H1 (cell line): Measurements from ENCODE around the gene ZNF679. TPM values are rescaled to one million over a fixed set of nuclear protein-coding genes. Genes with fewer than 3 reads are reported as not detected.
"Not testable (repeated sequence)": the region's sequence is repeated elsewhere in the genome, so short reads cannot be mapped to it uniquely, and the experiment has no call there.

Experiments used
- CTCF ChIA-PET: fragments of 300-600 bp; sonication (Branson Sonifier 250); formaldehyde crosslinking; loops from one replicate; lab custom pipeline; 2021; ENCODE audit not compliant: partially characterized antibody; lab: Charles Lee
- POLR2A ChIA-PET: fragments of 300-600 bp; sonication (Branson Sonifier 250); formaldehyde crosslinking; loops from one replicate; lab custom pipeline; 2021; ENCODE audit warnings: inconsistent platforms; ENCODE audit not compliant: partially characterized antibody; lab: Charles Lee
- DNase-seq, 2 experiments: peaks; one replicate each; pipeline versions ENCODE4 v3.0.0 to v3.0.0-alpha.2; 2010 to 2022; ENCODE audit warnings: low spot score in 2 of 2, low read depth in 1 of 2, mixed read lengths in 1 of 2
- FAIRE-seq: peaks from 2 replicates; lab custom pipeline; 2011; peaks lifted over from hg19 to GRCh38; lab: Jason Lieb, UNC
- H2AFZ ChIP-seq: 2 replicates; pipeline ENCODE4 v1.8.1; 2012; ENCODE audit warnings: low read length, inconsistent platforms
- H2AK5ac ChIP-seq: 2 replicates; pipeline ENCODE4 v1.6.1; 2013; ENCODE audit warnings: low read depth, low read length
- H2BK120ac ChIP-seq: replicated peaks from 2 replicates; pipeline ENCODE3; 2013; ENCODE audit warnings: low read depth, low read length, inconsistent platforms
- H2BK12ac ChIP-seq: 2 replicates; pipeline ENCODE4 v1.6.1; 2013; ENCODE audit warnings: low read depth, low read length
- H2BK15ac ChIP-seq: 2 replicates; pipeline ENCODE4 v1.6.1; 2013; ENCODE audit warnings: low read length
- H2BK20ac ChIP-seq: 2 replicates; pipeline ENCODE4 v1.6.1; 2013; ENCODE audit warnings: low read length
- H2BK5ac ChIP-seq: 2 replicates; pipeline ENCODE4 v1.6.1; 2013; ENCODE audit warnings: low read depth, low read length
- H3K14ac ChIP-seq: 2 replicates; pipeline ENCODE4 v1.6.1; 2013; ENCODE audit warnings: inconsistent platforms; ENCODE audit not compliant: insufficient read length
- H3K18ac ChIP-seq: 2 replicates; pipeline ENCODE4 v1.6.1; 2013; ENCODE audit warnings: low read length; ENCODE audit errors: extremely low read depth
- H3K23ac ChIP-seq: 2 replicates; pipeline ENCODE4 v1.6.1; 2013; ENCODE audit warnings: inconsistent platforms; ENCODE audit not compliant: insufficient read length
- H3K23me2 ChIP-seq: 2 replicates; pipeline ENCODE4 v1.6.1; 2013; ENCODE audit warnings: low read depth, low read length
- H3K27ac ChIP-seq: 2 replicates; pipeline ENCODE4 v1.6.1; 2011; ENCODE audit warnings: low read depth, low read length, inconsistent platforms
- H3K27me3 ChIP-seq, 4 experiments: replicated peaks in 1 of 4; 1 replicate in 1 of 4; 2 replicates in 3 of 4; pipeline versions ENCODE4 v1.6.1 to v1.8.1; 2011 to 2013; ENCODE audit warnings: low read length in 3 of 4, mild to moderate bottlenecking in 3 of 4, inconsistent platforms in 2 of 4, mixed read lengths in 2 of 4, moderate library complexity in 1 of 4; ENCODE audit not compliant: control insufficient read depth in 3 of 4, insufficient read depth in 3 of 4; ENCODE audit errors: extremely low read depth in 1 of 4
- H3K36me3 ChIP-seq, 4 experiments: 2 replicates each; pipeline versions ENCODE4 v1.6.1 to v1.8.1; 2011 to 2013; ENCODE audit warnings: mild to moderate bottlenecking in 4 of 4, low read length in 3 of 4, moderate library complexity in 2 of 4, control low read depth in 1 of 4, inconsistent platforms in 1 of 4; ENCODE audit not compliant: insufficient read depth in 4 of 4, control insufficient read depth in 2 of 4
- H3K4ac ChIP-seq: replicated peaks from 2 replicates; pipeline ENCODE3; 2013; ENCODE audit warnings: low read length, low read depth, mixed read lengths, inconsistent platforms; ENCODE audit not compliant: insufficient read length
- H3K4me1 ChIP-seq, 4 experiments: replicated peaks in 1 of 4; 1 replicate in 1 of 4; 2 replicates in 3 of 4; pipeline versions ENCODE4 v1.6.1 to v1.8.1; 2011 to 2013; ENCODE audit warnings: low read length in 3 of 4, inconsistent platforms in 2 of 4, mixed read lengths in 1 of 4; ENCODE audit not compliant: insufficient read depth in 4 of 4, control insufficient read depth in 3 of 4
- H3K4me2 ChIP-seq, 2 experiments: 2 replicates each; pipeline versions ENCODE4 v1.6.1 to v1.8.1; 2011 to 2013; ENCODE audit warnings: low read depth in 2 of 2, low read length in 2 of 2, control low read depth in 1 of 2, inconsistent platforms in 1 of 2, mild to moderate bottlenecking in 1 of 2; ENCODE audit not compliant: insufficient read depth in 1 of 2
- H3K4me3 ChIP-seq, 4 experiments: fragments of 200-600, 300-600 bp in 1 of 4; sonication (generic), shearing (Covaris generic), sonication (Bioruptor Twin) in 1 of 4; 2 replicates each; pipeline versions ENCODE4 v1.5.1 to v1.8.1; 2011 to 2016; ENCODE audit warnings: low read length in 4 of 4, low read depth in 3 of 4, control low read depth in 2 of 4, inconsistent platforms in 2 of 4, mild to moderate bottlenecking in 2 of 4, mixed read lengths in 1 of 4, moderate library complexity in 1 of 4; ENCODE audit not compliant: insufficient read depth in 2 of 4; ENCODE audit errors: extremely low read depth in 1 of 4
- H3K56ac ChIP-seq: replicated peaks from 2 replicates; pipeline ENCODE3; 2013; ENCODE audit warnings: low read depth, mild to moderate bottlenecking, mixed read lengths, low read length, inconsistent platforms; ENCODE audit not compliant: insufficient read length
- H3K79me1 ChIP-seq: 2 replicates; pipeline ENCODE4 v1.6.1; 2013; ENCODE audit warnings: low read depth, low read length, control low read depth
- H3K79me2 ChIP-seq, 2 experiments: 2 replicates each; pipeline versions ENCODE4 v1.6.1 to v1.8.1; 2012 to 2013; ENCODE audit warnings: low read length in 2 of 2, mild to moderate bottlenecking in 2 of 2, inconsistent platforms in 1 of 2; ENCODE audit not compliant: insufficient read depth in 2 of 2, control insufficient read depth in 1 of 2
- H3K9ac ChIP-seq, 4 experiments: replicated peaks in 1 of 4; 1 replicate in 1 of 4; 2 replicates in 3 of 4; pipeline versions ENCODE4 v1.6.1 to v1.8.1; 2011 to 2013; ENCODE audit warnings: low read depth in 3 of 4, low read length in 3 of 4, control low read depth in 2 of 4, mild to moderate bottlenecking in 2 of 4, moderate library complexity in 2 of 4, inconsistent platforms in 1 of 4; ENCODE audit errors: extremely low read depth in 1 of 4
- H3K9me3 ChIP-seq, 2 experiments: 2 replicates each; pipeline versions ENCODE4 v1.6.1 to v1.8.1; 2012 to 2013; ENCODE audit warnings: mild to moderate bottlenecking in 2 of 2, moderate library complexity in 2 of 2, control low read depth in 1 of 2, inconsistent platforms in 1 of 2, low read depth in 1 of 2, low read length in 1 of 2, mixed read lengths in 1 of 2; ENCODE audit not compliant: insufficient read depth in 2 of 2
- H4K20me1 ChIP-seq, 2 experiments: replicated peaks in 1 of 2; 2 replicates each; pipeline versions ENCODE3 to v1.8.1; 2011 to 2013; ENCODE audit warnings: inconsistent platforms in 2 of 2, low read length in 2 of 2, mild to moderate bottlenecking in 1 of 2; ENCODE audit not compliant: insufficient read depth in 2 of 2, control insufficient read depth in 1 of 2
- H4K5ac ChIP-seq: 2 replicates; pipeline ENCODE4 v1.6.1; 2013; ENCODE audit warnings: low read length, low read depth, mixed read lengths, inconsistent platforms; ENCODE audit not compliant: insufficient read length
- H4K8ac ChIP-seq: 2 replicates; pipeline ENCODE4 v1.8.0; 2013; ENCODE audit warnings: mild to moderate bottlenecking, moderate library complexity, low read length, inconsistent platforms; ENCODE audit not compliant: insufficient read depth; ENCODE audit errors: extremely low read depth
- H4K91ac ChIP-seq: replicated peaks from 2 replicates; pipeline ENCODE3; 2013; ENCODE audit warnings: low read length, mixed read lengths, inconsistent platforms; ENCODE audit not compliant: insufficient read length
- WGBS, 2 experiments: shearing (Covaris generic) in 1 of 2; methylation state at CpG; one replicate each; pipeline versions ENCODE4 v1.1.6 to v1.1.7; 2013 to 2015; ENCODE audit warnings: low lambda C conversion rate in 2 of 2, mixed read lengths in 2 of 2, inconsistent platforms in 1 of 2, low coverage in 1 of 2, missing lambda C conversion rate in 1 of 2; ENCODE audit not compliant: insufficient replicate concordance in 2 of 2, insufficient coverage in 1 of 2, insufficient read length in 1 of 2; ENCODE audit errors: extremely low coverage in 1 of 2, missing lambda C conversion rate in 1 of 2; 5-methylcytosine and 5-hydroxymethylcytosine counted together
- polyA plus RNA-seq, 7 experiments: library from polyadenylated mRNA; depleted of rRNA in 3 of 7; stranded (reverse) in 5 of 7; unstranded in 2 of 7; fragments of >200 nt in 5 of 7; fragments of 200-250 nt in 2 of 7; gene quantifications; 1 replicate in 5 of 7; 2 replicates in 1 of 7; 4 replicates in 1 of 7; pipeline versions ENCODE4 v1.2.1 to v1.2.3, GENCODE V29; 2011 to 2013; ENCODE audit warnings: missing spikeins in 2 of 7, mixed read lengths in 2 of 7
- total RNA-seq: library from RNA; stranded (reverse); fragmentation: NEBNext Ultra II Directional; extraction: Animal tissue kit (Norgen Biotek cat#: 25700); gene quantifications from 2 replicates; pipeline ENCODE4 v1.2.1, GENCODE V29; 2021

Gene ZNF679
- total and polyA plus RNA-seq, 2 of the 8 experiments (the other 6 are each of a cell fraction or from before 2014, with no cell fraction given): not detected

GRCh38 chr7:64297418-64297817 lies 69.1 kb downstream of the ZNF679 start:
- POLR2A ChIA-PET, H3K18ac ChIP-seq, H3K4ac ChIP-seq, H3K4me1 ChIP-seq, H2BK5ac ChIP-seq, H2AK5ac ChIP-seq, H3K4me2 ChIP-seq, H3K79me2 ChIP-seq, H3K36me3 ChIP-seq, H3K14ac ChIP-seq, H3K27ac ChIP-seq, H4K5ac ChIP-seq, H4K8ac ChIP-seq, H3K27me3 ChIP-seq, H2BK20ac ChIP-seq, H3K9ac ChIP-seq, FAIRE-seq, H3K4me3 ChIP-seq, H2BK120ac ChIP-seq, CTCF ChIA-PET, H3K23me2 ChIP-seq, H4K20me1 ChIP-seq, H3K79me1 ChIP-seq, H2BK15ac ChIP-seq, H4K91ac ChIP-seq, H3K56ac ChIP-seq, H2AFZ ChIP-seq, H2BK12ac ChIP-seq, H3K23ac ChIP-seq, DNase-seq: not testable (repeated sequence)
- H3K9me3 ChIP-seq: peaks cover 75 to 96% of the 10 kb centered on the region in 2 experiments
- WGBS, 2 experiments: 70% methylated on average over 1 of the region's 1 CpG; no CpG with 5 or more reads in 1 of the 2 experiments
